ENCODE measurements around the gene CLEC2A.
"Not testable (repeated sequence)": the region's sequence is repeated elsewhere in the genome, so short reads cannot be mapped to it uniquely, and the experiment has no call there.

CLEC2A gene

GRCh38 chr12:9932270-9932669, at the start of gene CLEC2A:
TSS of gene CLEC2A (minus strand) at chr12:9932370. CDS start at chr12:9932329, 41 bp downstream.
- DNase-seq = no peak

GRCh38 chr12:9980126-9980525, 48.0 kb upstream of the CLEC2A start:
- peak in 1 of 2 experiments; percentile 13 for DNase-seq

GRCh38 chr12:9977916-9978315, 45.7 kb upstream of the CLEC2A start:
- no peak for DNase-seq

GRCh38 chr12:9976626-9977025, 44.5 kb upstream of the CLEC2A start:
- DNase-seq = not testable (repeated sequence)

GRCh38 chr12:9975614-9976013, 43.4 kb upstream of the CLEC2A start:
- no peak for DNase-seq

- not testable (repeated sequence) for DNase-seq
Measured at GRCh38 chr12:9974731-9975130, 42.6 kb upstream of the CLEC2A start.

GRCh38 chr12:9973949-9974348, 41.8 kb upstream of the CLEC2A start:
- DNase-seq = no peak

- peak in 1 of 2 experiments; percentile 1 for DNase-seq
Measured at GRCh38 chr12:9971181-9971580, 39.0 kb upstream of the CLEC2A start, which contains the start of gene CLEC12A. TSS of gene CLEC12A (plus strand) at chr12:9971409. CDS start at chr12:9971597, 188 bp downstream.

- DNase-seq = no peak
Measured at GRCh38 chr12:9969673-9970072, 37.5 kb upstream of the CLEC2A start.

GRCh38 chr12:9961901-9962300, 29.7 kb upstream of the CLEC2A start:
- DNase-seq = no peak

- DNase-seq = no peak
Measured at GRCh38 chr12:9961106-9961505, 28.9 kb upstream of the CLEC2A start.

GRCh38 chr12:9960590-9960989, 28.4 kb upstream of the CLEC2A start:
- DNase-seq = no peak

- DNase-seq = no peak
Measured at GRCh38 chr12:9957834-9958233, 25.7 kb upstream of the CLEC2A start.

GRCh38 chr12:9952954-9953729, 21.0 kb upstream of the CLEC2A start:
- DNase-seq = not testable (repeated sequence)

- DNase-seq = peak; percentile 51 to 72
Measured at GRCh38 chr12:9951026-9951675, 19.0 kb upstream of the CLEC2A start.

- peak; percentile 4 for DNase-seq
Measured at GRCh38 chr12:9948606-9949296, 16.6 kb upstream of the CLEC2A start.

- no peak for DNase-seq
Measured at GRCh38 chr12:9947674-9948073, 15.5 kb upstream of the CLEC2A start.

- DNase-seq = peak; percentile 2 to 7
Measured at GRCh38 chr12:9944391-9944790, 12.2 kb upstream of the CLEC2A start.

GRCh38 chr12:9943240-9943639, 11.1 kb upstream of the CLEC2A start:
- no peak for DNase-seq

- no peak for DNase-seq
Measured at GRCh38 chr12:9941838-9942237, 9.7 kb upstream of the CLEC2A start.

GRCh38 chr12:9940375-9940774, 8.2 kb upstream of the CLEC2A start:
- peak; percentile 36 to 44 for DNase-seq

GRCh38 chr12:9936591-9936990, 4.4 kb upstream of the CLEC2A start:
- DNase-seq = no peak

- no peak for DNase-seq
Measured at GRCh38 chr12:9935026-9935425, 2.9 kb upstream of the CLEC2A start.

GRCh38 chr12:9933958-9934357, 1.8 kb upstream of the CLEC2A start:
- DNase-seq = no peak
